Mesenchymal stem cell (in vitro differentiated cells and primary cell): ENCODE results near the gene GALNT2.

Source experiments
- DNase-seq: peaks from one replicate; pipeline ENCODE4 v3.0.0-alpha.2; 2013
- H2AFZ ChIP-seq: one replicate; pipeline ENCODE4 v1.6.1; 2013; ENCODE audit warnings: low read depth, mild to moderate bottlenecking, control low read depth, inconsistent platforms, low read length, moderate library complexity
- H2AK5ac ChIP-seq: 2 replicates; pipeline ENCODE4 v1.6.1; 2013; ENCODE audit warnings: low read length, moderate library complexity, mild to moderate bottlenecking, inconsistent platforms; ENCODE audit not compliant: severe bottlenecking
- H2BK120ac ChIP-seq: one replicate; pipeline ENCODE4 v1.6.1; 2013; ENCODE audit warnings: low read depth, mild to moderate bottlenecking, inconsistent platforms, low read length, moderate library complexity
- H2BK12ac ChIP-seq, 2 experiments: one replicate each; pipeline ENCODE4 v1.6.1; 2013; ENCODE audit warnings: inconsistent platforms in 2 of 2, low read length in 2 of 2, mild to moderate bottlenecking in 2 of 2, moderate library complexity in 2 of 2, control low read depth in 1 of 2
- H2BK15ac ChIP-seq: one replicate; pipeline ENCODE4 v1.6.1; 2013; ENCODE audit warnings: mild to moderate bottlenecking, low read depth, inconsistent platforms; ENCODE audit not compliant: poor library complexity, severe bottlenecking
- H2BK5ac ChIP-seq: 2 replicates; pipeline ENCODE4 v1.6.1; 2013; ENCODE audit warnings: low read depth, mild to moderate bottlenecking, low read length, control low read depth, inconsistent platforms; ENCODE audit not compliant: poor library complexity, severe bottlenecking
- H3K14ac ChIP-seq, 2 experiments: one replicate each; pipeline ENCODE4 v1.6.1; 2013; ENCODE audit warnings: inconsistent platforms in 2 of 2, low read length in 2 of 2, control low read depth in 1 of 2, mild to moderate bottlenecking in 1 of 2, moderate library complexity in 1 of 2
- H3K18ac ChIP-seq, 2 experiments: one replicate each; pipeline ENCODE4 v1.6.1; 2013; ENCODE audit warnings: inconsistent platforms in 2 of 2, low read length in 2 of 2, control low read depth in 1 of 2, low read depth in 1 of 2, mild to moderate bottlenecking in 1 of 2
- H3K23ac ChIP-seq, 2 experiments: one replicate each; pipeline ENCODE4 v1.6.1; 2013; ENCODE audit warnings: inconsistent platforms in 2 of 2, low read length in 2 of 2, mild to moderate bottlenecking in 2 of 2, moderate library complexity in 2 of 2, control low read depth in 1 of 2
- H3K27ac ChIP-seq: 2 replicates; pipeline ENCODE4 v1.5.1; 2013; ENCODE audit warnings: mild to moderate bottlenecking, moderate library complexity, low read length, control low read depth, inconsistent platforms; ENCODE audit not compliant: poor library complexity, severe bottlenecking
- H3K27me3 ChIP-seq, 2 experiments: 2 replicates each; pipeline versions ENCODE4 v1.6.1 to v1.7.0; 2013; ENCODE audit warnings: low read length in 2 of 2, mild to moderate bottlenecking in 2 of 2, moderate library complexity in 2 of 2, control low read depth in 1 of 2, inconsistent platforms in 1 of 2; ENCODE audit not compliant: control insufficient read depth in 1 of 2, insufficient read depth in 1 of 2
- H3K36me3 ChIP-seq, 2 experiments: 2 replicates each; pipeline versions ENCODE4 v1.6.1 to v1.7.0; 2013; ENCODE audit warnings: low read length in 2 of 2, control low read depth in 1 of 2, inconsistent platforms in 1 of 2, low read depth in 1 of 2, mild to moderate bottlenecking in 1 of 2; ENCODE audit not compliant: insufficient read depth in 2 of 2, control insufficient read depth in 1 of 2
- H3K4ac ChIP-seq, 2 experiments: one replicate each; pipeline ENCODE4 v1.6.1; 2013; ENCODE audit warnings: inconsistent platforms in 2 of 2, low read length in 2 of 2, mild to moderate bottlenecking in 2 of 2, moderate library complexity in 2 of 2, control low read depth in 1 of 2, low read depth in 1 of 2
- H3K4me1 ChIP-seq: 2 replicates; pipeline ENCODE4 v1.6.1; 2013; ENCODE audit warnings: low read depth, low read length, control low read depth; ENCODE audit not compliant: control insufficient read depth, insufficient read depth
- H3K4me2 ChIP-seq: 2 replicates; pipeline ENCODE4 v1.6.1; 2013; ENCODE audit warnings: low read length, mild to moderate bottlenecking, inconsistent platforms; ENCODE audit not compliant: poor library complexity, severe bottlenecking
- H3K4me3 ChIP-seq, 2 experiments: 2 replicates each; pipeline versions ENCODE4 v1.5.1 to v1.7.0; 2013; ENCODE audit warnings: low read length in 2 of 2, mild to moderate bottlenecking in 2 of 2, control low read depth in 1 of 2, low read depth in 1 of 2; ENCODE audit not compliant: insufficient read depth in 1 of 2
- H3K79me1 ChIP-seq: replicated peaks from 2 replicates; pipeline ENCODE4 v1.6.1; 2013; ENCODE audit warnings: mild to moderate bottlenecking, control low read depth, low read length, inconsistent platforms; ENCODE audit not compliant: poor library complexity, severe bottlenecking
- H3K9ac ChIP-seq: 2 replicates; pipeline ENCODE4 v1.7.0; 2013; ENCODE audit warnings: mild to moderate bottlenecking, low read length, moderate library complexity
- H3K9me3 ChIP-seq: 2 replicates; pipeline ENCODE4 v1.7.0; 2013; ENCODE audit warnings: mild to moderate bottlenecking, low read length; ENCODE audit not compliant: control insufficient read depth
- H4K8ac ChIP-seq: one replicate; pipeline ENCODE4 v1.6.1; 2013; ENCODE audit warnings: inconsistent platforms, mild to moderate bottlenecking, low read length, moderate library complexity
- H4K91ac ChIP-seq: one replicate; pipeline ENCODE4 v1.6.1; 2013; ENCODE audit warnings: mild to moderate bottlenecking, low read length, inconsistent platforms
- WGBS: methylation state at CpG from one replicate; pipeline ENCODE4 v1.1.7; 2013; ENCODE audit warnings: mixed read lengths; 5-methylcytosine and 5-hydroxymethylcytosine counted together

GALNT2 gene

DNA sequence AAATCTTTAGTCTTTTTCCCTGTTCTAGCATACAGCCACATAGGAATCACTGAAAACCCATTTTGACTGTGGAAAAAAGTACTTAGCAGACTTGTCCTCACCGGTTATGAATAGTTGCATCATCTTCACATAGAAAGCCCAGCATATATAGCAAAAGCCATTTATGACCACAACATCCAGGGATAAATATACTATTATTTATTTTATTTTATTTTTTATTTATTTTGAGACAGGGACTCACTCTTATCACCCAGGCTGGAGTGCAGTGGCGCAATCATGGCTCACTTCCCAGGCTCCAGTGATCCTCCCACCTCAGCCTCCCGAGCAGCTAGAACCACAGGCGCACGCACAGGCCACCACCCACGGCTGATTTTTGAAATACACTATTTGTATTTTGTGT lies 175.3 kb downstream of the GALNT2 start:
- H2BK5ac ChIP-seq, result no peak overlapping the region
- H2BK15ac ChIP-seq, result no peak overlapping the region
- peaks cover 9% of the 10 kb centered on the region for H3K4me1 ChIP-seq
- H3K23ac ChIP-seq, result no peak overlapping the region
- no peak overlapping the region for H2AFZ ChIP-seq
- no peak overlapping the region for H3K14ac ChIP-seq
- H3K36me3 ChIP-seq, result peaks cover 30 to 67% of the 10 kb centered on the region in 2 experiments
- no peaks in the 10 kb centered on the region for H3K27me3 ChIP-seq
- no peak overlapping the region for H2BK120ac ChIP-seq
- no peak overlapping the region for H4K91ac ChIP-seq
- H3K4me2 ChIP-seq, result no peak overlapping the region
- no peak overlapping the region for H3K4ac ChIP-seq
- no peak overlapping the region for H2BK12ac ChIP-seq
- H4K8ac ChIP-seq, result no peak overlapping the region
- no peak overlapping the region for H3K27ac ChIP-seq
- H3K9me3 ChIP-seq, result peaks cover 3% of the 10 kb centered on the region
- 90% methylated on average over 2 of the region's 6 CpGs for WGBS
- no peak overlapping the region for H3K4me3 ChIP-seq
- H3K79me1 ChIP-seq, result peaks cover 23% of the 10 kb centered on the region
- no peak for DNase-seq
- H3K18ac ChIP-seq, result no peak overlapping the region
- no peak overlapping the region for H2AK5ac ChIP-seq
- H3K9ac ChIP-seq, result no peak overlapping the region

GRCh38 chr1:230243146-230243545 lies 176.1 kb downstream of the GALNT2 start:
- H3K79me1 ChIP-seq, result peaks cover 20% of the 10 kb centered on the region
- peak overlapping the region in 1 of 2 experiments; percentile 5 for H3K4me3 ChIP-seq
- H2BK120ac ChIP-seq, result no peak overlapping the region
- WGBS, result 97% methylated on average over 17 of the region's 17 CpGs
- peak overlapping the region in 1 of 2 experiments; percentile 70 for H3K14ac ChIP-seq
- H3K23ac ChIP-seq, result no peak overlapping the region
- H2BK15ac ChIP-seq, result no peak overlapping the region
- peaks cover 9% of the 10 kb centered on the region for H3K4me1 ChIP-seq
- H4K8ac ChIP-seq, result no peak overlapping the region
- no peak overlapping the region for H2BK12ac ChIP-seq
- no peak for DNase-seq
- no peak overlapping the region for H2AK5ac ChIP-seq
- peaks cover 33 to 59% of the 10 kb centered on the region in 2 experiments for H3K36me3 ChIP-seq
- H3K9ac ChIP-seq, result no peak overlapping the region
- H4K91ac ChIP-seq, result no peak overlapping the region
- H3K4me2 ChIP-seq, result no peak overlapping the region
- H3K9me3 ChIP-seq, result peaks cover 3% of the 10 kb centered on the region
- no peak overlapping the region for H3K4ac ChIP-seq
- no peak overlapping the region for H3K27ac ChIP-seq
- H2BK5ac ChIP-seq, result no peak overlapping the region
- no peak overlapping the region for H2AFZ ChIP-seq
- no peak overlapping the region for H3K18ac ChIP-seq
- H3K27me3 ChIP-seq, result no peaks in the 10 kb centered on the region

- H2BK120ac ChIP-seq, result no peak overlapping the region
- no peak overlapping the region for H3K4ac ChIP-seq
- WGBS, result 97% methylated on average over 12 of the region's 15 CpGs
- peaks cover 9% of the 10 kb centered on the region for H3K4me1 ChIP-seq
- H2BK5ac ChIP-seq, result no peak overlapping the region
- no peak overlapping the region for H3K14ac ChIP-seq
- peaks cover 3% of the 10 kb centered on the region for H3K9me3 ChIP-seq
- H3K4me2 ChIP-seq, result no peak overlapping the region
- no peak overlapping the region for H3K9ac ChIP-seq
- DNase-seq, result no peak
- no peak overlapping the region for H2AK5ac ChIP-seq
- H3K27ac ChIP-seq, result no peak overlapping the region
- H4K91ac ChIP-seq, result no peak overlapping the region
- H2BK12ac ChIP-seq, result no peak overlapping the region
- peaks cover 20% of the 10 kb centered on the region for H3K79me1 ChIP-seq
- H3K23ac ChIP-seq, result peak overlapping the region in 1 of 2 experiments; percentile 47
- no peaks in the 10 kb centered on the region for H3K27me3 ChIP-seq
- no peak overlapping the region for H2AFZ ChIP-seq
- peaks cover 39 to 55% of the 10 kb centered on the region in 2 experiments for H3K36me3 ChIP-seq
- H3K4me3 ChIP-seq, result no peak overlapping the region
- H3K18ac ChIP-seq, result no peak overlapping the region
- no peak overlapping the region for H4K8ac ChIP-seq
- no peak overlapping the region for H2BK15ac ChIP-seq
Observed at GRCh38 chr1:230243583-230244353, 176.7 kb downstream of the GALNT2 start.

DNA sequence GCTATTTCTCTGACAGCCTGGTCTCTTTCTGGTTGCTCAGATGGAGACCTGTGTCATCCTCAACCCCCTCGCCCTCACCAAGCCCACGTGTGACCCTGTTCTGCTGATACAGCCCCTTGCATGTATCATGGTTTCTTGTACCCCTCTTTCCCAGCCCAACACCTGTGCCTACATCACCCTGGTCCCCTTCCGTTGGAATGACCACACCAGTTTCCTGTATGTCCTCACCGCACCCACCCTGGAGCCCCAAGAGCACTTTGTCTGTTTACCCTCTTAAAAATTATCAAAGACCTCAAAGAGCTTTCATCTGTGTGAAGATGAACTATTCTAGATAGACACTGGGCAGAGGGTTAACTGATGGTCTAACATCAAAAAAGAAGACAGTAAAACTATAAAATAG lies 179.5 kb downstream of the GALNT2 start:
- H3K9ac ChIP-seq, result no peak overlapping the region
- no peak overlapping the region for H3K4me3 ChIP-seq
- DNase-seq, result no peak
- H3K79me1 ChIP-seq, result peaks cover 25% of the 10 kb centered on the region
- H3K18ac ChIP-seq, result no peak overlapping the region
- H2BK15ac ChIP-seq, result no peak overlapping the region
- no peak overlapping the region for H2BK120ac ChIP-seq
- H4K8ac ChIP-seq, result no peak overlapping the region
- H3K4me1 ChIP-seq, result peaks cover 9% of the 10 kb centered on the region
- H2BK5ac ChIP-seq, result no peak overlapping the region
- H2AFZ ChIP-seq, result no peak overlapping the region
- no peak overlapping the region for H3K14ac ChIP-seq
- 94% methylated on average over 3 of the region's 4 CpGs for WGBS
- no peaks in the 10 kb centered on the region for H3K9me3 ChIP-seq
- H3K4ac ChIP-seq, result no peak overlapping the region
- no peak overlapping the region for H3K4me2 ChIP-seq
- no peak overlapping the region for H4K91ac ChIP-seq
- H3K27me3 ChIP-seq, result no peaks in the 10 kb centered on the region
- no peak overlapping the region for H3K27ac ChIP-seq
- no peak overlapping the region for H2BK12ac ChIP-seq
- no peak overlapping the region for H3K23ac ChIP-seq
- H2AK5ac ChIP-seq, result no peak overlapping the region
- peaks cover 48 to 61% of the 10 kb centered on the region in 2 experiments for H3K36me3 ChIP-seq
